IPS-18c (cell line): ENCODE measurements around the gene TEX55.
"Not testable (repeated sequence)": the region's sequence is repeated elsewhere in the genome, so short reads cannot be mapped to it uniquely, and the experiment has no call there.

Experiments
- H3K4me3 ChIP-seq: 2 replicates; pipeline ENCODE4 v1.7.0; 2013; ENCODE audit warnings: low read depth, mild to moderate bottlenecking, low read length, moderate library complexity; ENCODE audit not compliant: insufficient read depth
- H3K9me3 ChIP-seq: one replicate; pipeline ENCODE4 v1.6.1; 2013; ENCODE audit warnings: mild to moderate bottlenecking, low read length, moderate library complexity; ENCODE audit not compliant: control insufficient read depth, insufficient read depth

The TEX55 gene

DNA sequence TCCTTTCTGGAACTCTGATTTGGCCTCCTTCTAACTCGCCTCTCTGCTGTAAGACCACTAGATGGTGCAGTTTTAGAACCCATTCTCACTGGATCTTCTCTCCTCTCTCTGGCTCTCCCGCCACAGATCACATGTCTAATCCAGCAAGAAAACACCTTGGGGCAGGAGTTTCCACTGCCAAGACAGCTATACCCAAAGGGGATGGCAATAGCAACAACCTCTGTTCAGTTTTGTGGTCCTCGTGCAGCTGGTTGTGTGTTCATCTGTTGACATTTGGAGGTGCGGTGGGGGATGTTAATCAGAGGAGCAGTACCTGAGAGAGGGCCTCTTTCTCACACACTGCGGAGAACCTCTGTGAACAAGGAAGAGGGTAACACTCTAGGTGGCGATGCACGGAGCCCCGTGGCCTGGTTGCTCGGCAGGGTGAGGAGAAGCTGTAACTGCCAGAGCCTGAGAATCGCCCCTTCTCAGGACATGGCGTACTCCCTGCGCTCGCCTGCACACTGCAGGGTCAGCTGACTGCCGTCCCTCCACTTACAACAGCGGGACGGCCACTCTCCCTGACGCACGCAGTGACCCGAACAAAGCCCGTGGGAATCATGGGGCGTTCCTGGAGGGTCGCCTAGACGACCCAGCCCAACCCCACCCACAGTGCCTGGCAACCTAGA lies at the start of gene TEX55:
TSS of gene TEX55 (plus strand) at position 666 of the 668 bp plus-strand sequence. CDS start 25 bp downstream, outside the sequence.
- H3K9me3 ChIP-seq = no peaks in the 10 kb centered on the region
- no peak within 1 kb of the TSS for H3K4me3 ChIP-seq

DNA sequence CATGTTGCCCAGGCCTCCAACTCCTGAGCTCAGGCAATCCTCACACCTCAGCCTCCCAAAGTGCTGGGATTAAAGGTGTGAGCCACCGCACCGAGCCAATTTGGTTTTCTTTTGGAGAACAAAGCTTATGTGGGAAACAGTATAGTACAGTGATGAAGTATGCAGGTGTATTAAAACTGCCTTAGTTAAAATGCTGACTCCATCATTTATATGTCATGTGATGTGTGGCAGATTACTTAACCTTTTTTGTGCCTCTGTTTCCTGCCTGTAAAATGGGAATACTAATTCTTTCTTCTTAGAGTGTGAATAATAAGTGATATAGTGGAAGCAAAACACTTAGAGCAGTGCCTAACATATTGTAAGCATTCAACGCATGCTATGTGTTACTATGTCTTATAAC lies 48.0 kb upstream of the TEX55 start:
- Histone ChIP-seq H3K4me3 (no peak overlapping the region), H3K9me3 (no peaks in the 10 kb centered on the region)

- no peak overlapping the region for H3K4me3 ChIP-seq
- no peaks in the 10 kb centered on the region for H3K9me3 ChIP-seq
These were observed 47.2 kb upstream of the TEX55 start for GRCh38 chr3:119098619-119099222.

GRCh38 chr3:119099785-119100184 lies 46.2 kb upstream of the TEX55 start:
- Histone ChIP-seq H3K9me3 (no peaks in the 10 kb centered on the region), H3K4me3 (no peak overlapping the region)

GRCh38 chr3:119104031-119104430 lies 41.9 kb upstream of the TEX55 start:
- Histone ChIP-seq H3K9me3 (no peaks in the 10 kb centered on the region), H3K4me3 (no peak overlapping the region)

DNA sequence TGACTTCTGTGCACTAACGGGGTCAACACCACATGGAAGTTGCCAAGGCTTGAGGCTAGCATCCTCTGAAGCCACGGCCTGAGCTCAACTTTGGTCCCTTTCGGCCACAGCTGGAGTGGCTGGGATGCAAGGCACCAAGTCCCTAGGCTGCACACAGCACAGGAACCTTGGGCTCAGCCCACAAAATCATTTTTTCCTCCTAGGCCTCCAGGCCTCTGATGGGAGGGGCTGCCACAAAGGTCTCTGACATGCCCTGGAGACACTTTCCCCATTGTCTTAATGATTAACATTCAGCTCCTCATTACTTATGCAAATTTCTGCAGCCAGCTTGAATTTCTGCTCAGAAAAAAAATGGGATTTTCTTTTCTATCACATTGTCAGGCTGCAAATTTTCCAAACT lies 27.6 kb upstream of the TEX55 start:
- H3K4me3 ChIP-seq = not testable (repeated sequence)
- H3K9me3 ChIP-seq = peaks cover 32% of the 10 kb centered on the region

GRCh38 chr3:119120480-119120879 lies 25.5 kb upstream of the TEX55 start:
- H3K4me3 ChIP-seq = no peak overlapping the region
- H3K9me3 ChIP-seq = peaks cover 24% of the 10 kb centered on the region

- Histone ChIP-seq H3K9me3 (peaks cover 19% of the 10 kb centered on the region), H3K4me3 (no peak overlapping the region)
These were observed 23.6 kb upstream of the TEX55 start for GRCh38 chr3:119122350-119122749.

- H3K9me3 ChIP-seq = no peaks in the 10 kb centered on the region
These were observed 20.6 kb upstream of the TEX55 start for GRCh38 chr3:119125342-119125741.

GRCh38 chr3:119125742-119126504 lies 20.0 kb upstream of the TEX55 start:
- H3K4me3 ChIP-seq = no peak overlapping the region
- H3K9me3 ChIP-seq = no peaks in the 10 kb centered on the region

More at GRCh38 chr3:119125342-119125741, 20.6 kb upstream of the TEX55 start:
- H3K4me3 ChIP-seq = no peak overlapping the region

- not testable (repeated sequence) for H3K4me3 ChIP-seq, H3K9me3 ChIP-seq
These were observed 15.7 kb upstream of the TEX55 start for GRCh38 chr3:119130291-119130690.

- H3K9me3 ChIP-seq = not testable (repeated sequence)
These were observed 13.7 kb upstream of the TEX55 start for GRCh38 chr3:119132291-119132690.

DNA sequence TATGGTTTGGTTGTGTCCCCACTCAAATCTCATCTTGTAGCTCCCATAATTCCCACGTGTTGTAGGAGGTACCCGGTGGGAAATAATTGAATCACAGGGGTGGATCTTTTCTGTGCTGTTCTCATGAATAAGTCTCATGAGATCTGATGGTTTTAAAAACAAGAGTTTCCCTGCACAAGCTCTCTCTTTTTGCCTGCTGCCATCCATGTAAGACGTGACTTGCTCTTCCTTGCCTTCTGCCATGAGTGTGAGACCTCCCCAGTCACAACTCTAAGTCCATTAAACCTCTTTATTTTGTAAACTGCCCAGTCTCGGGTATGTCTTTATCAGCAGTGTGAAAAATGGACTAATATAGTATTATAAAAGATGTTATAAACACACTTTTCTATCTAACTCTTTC lies 6.6 kb upstream of the TEX55 start:
- not testable (repeated sequence) for H3K9me3 ChIP-seq, H3K4me3 ChIP-seq

More at GRCh38 chr3:119132291-119132690, 13.7 kb upstream of the TEX55 start:
- H3K4me3 ChIP-seq = not testable (repeated sequence)

DNA sequence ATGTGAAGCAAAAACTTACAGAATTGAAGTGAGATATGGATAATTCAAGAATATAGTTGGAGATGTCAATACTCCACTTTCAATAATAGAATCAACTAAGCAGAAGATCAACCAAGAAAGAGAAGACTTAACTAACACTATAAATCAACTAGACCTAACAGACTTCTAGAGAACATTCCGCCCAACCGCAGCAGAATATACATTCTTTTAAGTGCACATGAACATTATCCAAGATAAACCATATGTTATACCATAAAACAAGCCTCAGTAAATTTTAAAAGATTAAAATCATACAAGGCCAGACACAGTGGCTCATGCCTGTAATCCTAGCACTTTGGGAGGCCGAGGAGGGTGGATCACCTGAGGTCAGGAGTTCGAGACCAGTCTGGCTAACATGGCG lies 5.5 kb upstream of the TEX55 start:
- Histone ChIP-seq H3K9me3 (no peaks in the 10 kb centered on the region), H3K4me3 (no peak overlapping the region)

DNA sequence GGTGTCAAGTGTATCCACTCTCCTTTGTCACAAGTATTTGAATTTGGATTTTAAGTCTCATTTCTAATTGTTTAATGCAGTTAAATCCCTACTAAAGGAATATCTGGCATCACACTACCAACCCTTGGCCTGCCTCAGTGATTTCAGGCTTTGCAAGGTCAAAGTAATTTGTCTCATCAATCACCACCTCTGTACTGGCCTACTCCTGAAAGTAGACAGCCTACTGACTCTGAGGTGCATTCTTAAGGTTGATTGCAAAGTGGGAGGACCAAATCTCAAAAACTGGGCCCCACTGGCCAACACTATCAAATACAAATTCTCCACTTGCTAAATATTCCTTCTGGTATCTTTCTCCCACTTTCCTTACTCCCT lies 851 bp upstream of the TEX55 start:
- Histone ChIP-seq H3K4me3 (no peak overlapping the region), H3K9me3 (no peaks in the 10 kb centered on the region)

DNA sequence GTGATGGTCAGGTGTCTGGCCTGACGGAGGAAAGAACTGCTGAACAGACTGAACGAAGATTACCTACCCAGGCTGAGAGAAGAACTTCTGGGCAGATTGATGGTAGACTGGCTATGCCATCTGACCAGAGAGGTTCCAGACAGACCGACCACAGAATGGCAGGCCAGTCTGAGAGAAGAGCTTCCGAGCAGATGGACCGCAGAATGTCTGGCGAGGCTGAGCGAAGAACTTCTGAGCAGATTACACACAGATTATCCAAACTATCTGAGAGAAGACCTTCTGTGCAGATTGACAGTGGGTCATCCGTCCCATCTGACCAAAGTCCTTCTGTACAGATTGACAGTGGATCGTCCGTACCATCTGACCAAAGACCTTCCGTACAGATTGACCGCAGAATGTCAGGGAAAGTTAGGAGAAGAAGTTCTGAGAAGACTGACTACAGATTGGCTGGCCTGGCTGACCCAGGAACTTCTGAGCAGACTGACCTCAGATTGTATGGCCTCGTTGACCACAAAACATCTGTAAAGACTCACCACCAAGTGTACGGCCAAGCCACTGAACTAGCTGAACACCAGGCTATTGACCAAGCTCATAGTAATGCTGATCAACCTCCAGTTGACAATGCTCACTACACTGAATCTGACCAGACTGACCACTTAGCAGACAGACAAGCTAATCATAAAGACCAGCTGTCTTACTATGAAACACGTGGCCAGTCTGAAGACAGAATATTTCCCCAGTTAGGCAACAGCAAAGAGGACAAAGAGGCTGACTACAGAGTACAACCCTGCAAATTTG lies 812 bp downstream of the TEX55 start:
- H3K4me3 ChIP-seq = no peak overlapping the region
- no peaks in the 10 kb centered on the region for H3K9me3 ChIP-seq

GRCh38 chr3:119147494-119147893 lies 1.5 kb downstream of the TEX55 start:
- Histone ChIP-seq H3K9me3 (no peaks in the 10 kb centered on the region), H3K4me3 (no peak overlapping the region)
